ENCODE measurements around the gene THTPA.

THTPA gene

DNA sequence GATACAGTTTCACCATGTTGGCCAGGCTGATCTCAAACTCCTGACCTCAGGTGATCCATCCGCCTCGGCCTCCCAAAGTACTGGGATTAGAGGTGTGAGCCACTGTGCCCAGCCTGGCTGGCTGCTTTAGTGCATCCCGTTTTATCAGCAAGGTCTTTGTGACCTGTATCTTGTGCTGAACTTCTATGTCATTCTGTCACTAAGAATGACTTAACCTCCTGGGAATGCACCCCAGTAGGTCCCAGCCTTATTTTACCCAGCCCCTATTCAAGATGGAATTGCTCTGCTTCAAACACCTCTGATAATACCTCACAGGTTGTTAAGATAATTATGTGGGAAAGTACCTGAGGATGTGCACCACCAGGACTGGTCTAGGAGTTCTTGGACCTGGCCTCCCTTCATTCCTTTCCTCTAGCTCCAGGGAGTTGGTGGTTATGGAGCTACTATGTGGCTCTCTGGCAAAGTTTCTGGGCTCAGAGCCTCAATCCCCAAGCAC, 48.7 kb downstream of the THTPA start:
- DNase-seq (no peak), ATAC-seq (ENCODE audit: insufficient read depth, low read depth) (no peak)
- Histone ChIP-seq H3K27me3 (ENCODE audit: insufficient read depth, low read length, poor library complexity) (peaks cover 6% of the 10 kb centered on the region), H2AFZ (ENCODE audit: low read depth, low read length) (no peak overlapping the region), H3K79me2 (ENCODE audit: insufficient read depth, low read length) (no peaks in the 10 kb centered on the region), H3K9ac (ENCODE audit: low read depth, low read length) (no peak overlapping the region), H3K36me3 (ENCODE audit: insufficient read depth, low read length) (no peaks in the 10 kb centered on the region), H3K4me2 (ENCODE audit: insufficient read depth, low read length) (no peak overlapping the region), H3K9me3 (ENCODE audit: insufficient read depth, low read length, severe bottlenecking) (peaks cover under 1% of the 10 kb centered on the region), H3K4me3 (ENCODE audit: low read depth in 1 of 2, low read length in 2 of 2) (no peak overlapping the region), H3K4me1 (ENCODE audit: insufficient read depth, low read length) (peaks cover 2% of the 10 kb centered on the region), H3K27ac (ENCODE audit: low read length) (no peak overlapping the region), H4K20me1 (ENCODE audit: insufficient read depth, low read length) (no peaks in the 10 kb centered on the region)
- TF ChIP-seq EZH2 (IDR thresholded peaks at IDR 0.05; ENCODE audit: borderline replicate concordance, low read depth, low read length, severe bottlenecking) = no peak
- TF ChIP-seq, protein P1, sequence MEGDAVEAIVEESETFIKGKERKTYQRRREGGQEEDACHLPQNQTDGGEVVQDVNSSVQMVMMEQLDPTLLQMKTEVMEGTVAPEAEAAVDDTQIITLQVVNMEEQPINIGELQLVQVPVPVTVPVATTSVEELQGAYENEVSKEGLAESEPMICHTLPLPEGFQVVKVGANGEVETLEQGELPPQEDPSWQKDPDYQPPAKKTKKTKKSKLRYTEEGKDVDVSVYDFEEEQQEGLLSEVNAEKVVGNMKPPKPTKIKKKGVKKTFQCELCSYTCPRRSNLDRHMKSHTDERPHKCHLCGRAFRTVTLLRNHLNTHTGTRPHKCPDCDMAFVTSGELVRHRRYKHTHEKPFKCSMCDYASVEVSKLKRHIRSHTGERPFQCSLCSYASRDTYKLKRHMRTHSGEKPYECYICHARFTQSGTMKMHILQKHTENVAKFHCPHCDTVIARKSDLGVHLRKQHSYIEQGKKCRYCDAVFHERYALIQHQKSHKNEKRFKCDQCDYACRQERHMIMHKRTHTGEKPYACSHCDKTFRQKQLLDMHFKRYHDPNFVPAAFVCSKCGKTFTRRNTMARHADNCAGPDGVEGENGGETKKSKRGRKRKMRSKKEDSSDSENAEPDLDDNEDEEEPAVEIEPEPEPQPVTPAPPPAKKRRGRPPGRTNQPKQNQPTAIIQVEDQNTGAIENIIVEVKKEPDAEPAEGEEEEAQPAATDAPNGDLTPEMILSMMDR (IDR thresholded peaks at IDR 0.05; ENCODE audit: borderline replicate concordance, extremely low read depth, low read length, poor library complexity, severe bottlenecking) = no peak

DNA sequence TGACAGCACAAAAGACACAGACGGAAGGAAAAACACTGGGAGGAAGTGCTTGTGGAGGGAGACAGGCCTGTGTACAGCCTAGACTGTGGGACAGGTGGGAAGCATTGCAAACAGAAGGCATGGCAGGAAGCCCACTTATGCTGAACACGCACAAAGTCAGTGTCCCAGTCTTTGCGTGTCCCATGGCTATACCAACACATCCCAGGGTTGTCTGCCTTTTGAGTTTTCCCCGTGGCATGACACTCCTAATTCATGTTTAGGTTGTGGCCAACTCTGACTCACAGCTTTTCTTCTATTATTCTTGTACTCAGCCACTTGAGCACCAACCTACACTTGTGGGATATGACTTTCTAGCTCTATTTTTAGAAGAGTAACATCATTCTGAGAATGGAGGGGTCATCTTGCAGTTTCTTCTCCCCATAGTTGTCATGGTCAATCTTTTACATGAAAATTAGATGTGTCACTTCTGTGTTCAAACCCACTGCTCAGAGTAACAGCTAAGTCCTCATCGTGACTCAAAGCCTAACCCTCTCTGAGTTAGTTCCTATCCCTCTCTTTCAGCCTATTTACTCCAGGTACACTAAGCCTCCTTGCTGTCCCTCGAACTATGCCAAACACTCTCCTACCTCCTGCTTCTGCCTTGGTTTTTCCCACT, 50.0 kb downstream of the THTPA start:
- DNase-seq = no peak
- TF ChIP-seq EZH2 (IDR thresholded peaks at IDR 0.05; ENCODE audit: borderline replicate concordance, low read depth, low read length, severe bottlenecking) = no peak
- TF ChIP-seq, protein P1 (IDR thresholded peaks at IDR 0.05; ENCODE audit: borderline replicate concordance, extremely low read depth, low read length, poor library complexity, severe bottlenecking) = no peak
- ATAC-seq (ENCODE audit: insufficient read depth, low read depth) = no peak
- Histone ChIP-seq H3K27ac (ENCODE audit: low read length) (no peak overlapping the region), H3K79me2 (ENCODE audit: insufficient read depth, low read length) (no peaks in the 10 kb centered on the region), H3K36me3 (ENCODE audit: insufficient read depth, low read length) (no peaks in the 10 kb centered on the region), H2AFZ (ENCODE audit: low read depth, low read length) (no peak overlapping the region), H3K4me1 (ENCODE audit: insufficient read depth, low read length) (peaks cover 15% of the 10 kb centered on the region), H3K4me3 (ENCODE audit: low read depth in 1 of 2, low read length in 2 of 2) (no peak overlapping the region), H4K20me1 (ENCODE audit: insufficient read depth, low read length) (no peaks in the 10 kb centered on the region), H3K9me3 (ENCODE audit: insufficient read depth, low read length, severe bottlenecking) (peaks cover 3% of the 10 kb centered on the region), H3K27me3 (ENCODE audit: insufficient read depth, low read length, poor library complexity) (peaks cover 6% of the 10 kb centered on the region), H3K9ac (ENCODE audit: low read depth, low read length) (no peak overlapping the region), H3K4me2 (ENCODE audit: insufficient read depth, low read length) (no peak overlapping the region)

DNA sequence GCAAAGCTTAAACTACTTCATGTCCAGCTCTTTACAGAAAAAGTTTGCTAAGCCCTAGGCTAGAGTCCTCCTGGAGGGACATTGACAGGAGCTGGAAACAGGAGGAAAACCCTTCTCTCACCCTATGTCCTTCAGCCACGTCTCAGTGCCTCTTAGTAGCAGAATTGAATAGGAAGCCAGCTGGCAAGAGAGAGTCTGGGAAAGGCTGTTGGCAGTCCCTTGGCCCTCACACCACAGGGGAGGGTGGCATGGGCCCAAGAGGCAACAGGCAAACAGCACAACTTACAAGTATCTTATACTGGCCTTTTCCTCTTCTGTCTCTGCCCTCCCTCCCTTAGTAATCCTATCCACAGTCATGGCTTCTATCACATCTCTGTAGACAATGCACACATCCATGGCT, 52.4 kb downstream of the THTPA start:
- no peak overlapping the region for H3K9ac ChIP-seq (ENCODE audit: low read depth, low read length)
- peaks cover 6% of the 10 kb centered on the region for H3K27me3 ChIP-seq (ENCODE audit: insufficient read depth, low read length, poor library complexity)
- no peak overlapping the region for H2AFZ ChIP-seq (ENCODE audit: low read depth, low read length)
- H4K20me1 ChIP-seq (ENCODE audit: insufficient read depth, low read length) = no peaks in the 10 kb centered on the region
- ATAC-seq (ENCODE audit: insufficient read depth, low read depth) (no peak), DNase-seq (no peak)
- no peak for TF ChIP-seq EZH2 (IDR thresholded peaks at IDR 0.05; ENCODE audit: borderline replicate concordance, low read depth, low read length, severe bottlenecking)
- TF ChIP-seq, protein P1 (IDR thresholded peaks at IDR 0.05; ENCODE audit: borderline replicate concordance, extremely low read depth, low read length, poor library complexity, severe bottlenecking) = no peak
- H3K4me1 ChIP-seq (ENCODE audit: insufficient read depth, low read length) = peaks cover 17% of the 10 kb centered on the region
- H3K9me3 ChIP-seq (ENCODE audit: insufficient read depth, low read length, severe bottlenecking) = peaks cover 3% of the 10 kb centered on the region
- no peak overlapping the region for H3K4me2 ChIP-seq (ENCODE audit: insufficient read depth, low read length)
- no peaks in the 10 kb centered on the region for H3K79me2 ChIP-seq (ENCODE audit: insufficient read depth, low read length)
- no peak overlapping the region for H3K4me3 ChIP-seq (ENCODE audit: low read depth in 1 of 2, low read length in 2 of 2)
- H3K27ac ChIP-seq (ENCODE audit: low read length) = no peak overlapping the region
- no peaks in the 10 kb centered on the region for H3K36me3 ChIP-seq (ENCODE audit: insufficient read depth, low read length)

Data from DND-41 (cell line).